ENCODE results near the gene MN1.

The MN1 gene

DNA sequence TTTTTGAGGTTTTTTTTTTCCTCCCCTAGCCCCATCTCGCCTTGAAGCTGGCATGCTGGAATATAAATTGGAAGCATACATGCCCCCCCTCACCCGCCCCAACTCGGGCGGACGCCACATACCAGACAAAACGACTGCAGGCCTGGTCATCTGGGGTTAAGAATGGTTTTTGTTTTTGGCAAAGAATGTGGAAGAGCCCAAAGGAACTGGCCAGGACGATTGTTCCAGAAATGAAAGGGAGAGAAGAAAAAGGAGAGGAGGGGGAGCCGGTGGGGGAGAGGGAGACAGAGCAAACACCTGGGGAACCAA is 25.0 kb downstream of the MN1 start:
- no peaks in the 10 kb centered on the region for H3K27me3 ChIP-seq (ENCODE audit: insufficient read depth, poor library complexity, severe bottlenecking)
- H3K4me3 ChIP-seq (replicated peaks; ENCODE audit: insufficient read depth, low read length): no peak overlapping the region
- no peak for DNase-seq (ENCODE audit: low read depth in 1 of 2, low spot score in 1 of 2)
- no peak overlapping the region for H3K27ac ChIP-seq (replicated peaks)
- TF ChIP-seq SPI1 (IDR thresholded peaks at IDR 0.05; ENCODE audit: borderline replicate concordance, low read depth) (no peak), REST (IDR thresholded peaks at IDR 0.05; ENCODE audit: insufficient replicate concordance, low read depth) (no peak), POLR2AphosphoS5 (IDR thresholded peaks at IDR 0.05; ENCODE audit: low read depth) (no peak), CTCF (IDR thresholded peaks at IDR 0.05; ENCODE audit: insufficient read depth, low read length) (no peak), GABPA (IDR thresholded peaks at IDR 0.05; ENCODE audit: low read depth) (no peak)

DNA sequence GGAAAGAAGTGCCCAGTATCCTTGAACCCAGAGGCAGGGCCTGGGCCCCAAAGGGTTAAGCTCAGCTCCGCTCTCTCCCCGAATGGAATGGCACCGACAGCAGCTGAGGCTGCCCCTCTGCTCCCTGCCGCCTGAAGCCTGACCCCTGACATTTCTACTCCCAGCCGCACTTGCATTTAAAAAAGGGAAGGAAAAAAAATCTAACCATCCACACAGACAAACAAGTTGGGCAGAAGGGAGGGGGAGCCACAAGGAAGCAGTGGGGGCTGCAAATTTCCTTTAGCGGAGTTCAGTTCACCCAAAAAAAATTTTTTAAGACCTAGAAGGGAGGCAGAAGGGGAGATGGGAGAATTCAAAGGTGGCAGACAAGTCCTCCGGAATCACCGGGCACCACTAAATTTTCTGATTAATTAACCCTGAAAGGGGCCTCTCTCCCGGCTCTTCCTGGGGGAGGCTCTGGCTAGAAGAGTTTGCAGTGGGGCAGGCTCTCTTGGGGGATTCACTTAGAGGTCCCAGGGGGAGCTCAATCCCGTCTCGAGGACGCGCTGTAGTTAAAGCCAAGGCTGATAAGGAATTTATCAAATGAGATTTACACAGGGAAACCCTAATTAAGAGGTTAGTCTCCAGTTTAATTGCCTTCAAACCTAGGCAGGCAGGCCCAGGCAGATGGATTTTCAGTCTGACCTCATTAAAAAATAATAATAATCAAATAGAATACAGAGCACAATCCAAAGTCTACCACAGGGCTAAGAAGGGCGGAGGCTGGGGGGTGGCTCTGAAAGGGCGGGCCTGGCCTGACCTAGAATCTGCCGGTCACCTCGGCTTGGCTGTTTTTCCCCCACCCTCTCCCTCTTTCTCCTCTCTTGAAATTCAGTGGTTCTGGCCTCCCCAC is 25.6 kb downstream of the MN1 start:
- Histone ChIP-seq H3K27me3 (ENCODE audit: insufficient read depth, poor library complexity, severe bottlenecking) (no peaks in the 10 kb centered on the region), H3K4me3 (replicated peaks; ENCODE audit: insufficient read depth, low read length) (no peak overlapping the region), H3K27ac (replicated peaks) (no peak overlapping the region)
- TF ChIP-seq SPI1 (IDR thresholded peaks at IDR 0.05; ENCODE audit: borderline replicate concordance, low read depth) (no peak), GABPA (IDR thresholded peaks at IDR 0.05; ENCODE audit: low read depth) (no peak), CTCF (IDR thresholded peaks at IDR 0.05; ENCODE audit: insufficient read depth, low read length) (no peak), POLR2AphosphoS5 (IDR thresholded peaks at IDR 0.05; ENCODE audit: low read depth) (no peak), REST (IDR thresholded peaks at IDR 0.05; ENCODE audit: insufficient replicate concordance, low read depth) (no peak)
- no peak for DNase-seq (ENCODE audit: low read depth in 1 of 2, low spot score in 1 of 2)

DNA sequence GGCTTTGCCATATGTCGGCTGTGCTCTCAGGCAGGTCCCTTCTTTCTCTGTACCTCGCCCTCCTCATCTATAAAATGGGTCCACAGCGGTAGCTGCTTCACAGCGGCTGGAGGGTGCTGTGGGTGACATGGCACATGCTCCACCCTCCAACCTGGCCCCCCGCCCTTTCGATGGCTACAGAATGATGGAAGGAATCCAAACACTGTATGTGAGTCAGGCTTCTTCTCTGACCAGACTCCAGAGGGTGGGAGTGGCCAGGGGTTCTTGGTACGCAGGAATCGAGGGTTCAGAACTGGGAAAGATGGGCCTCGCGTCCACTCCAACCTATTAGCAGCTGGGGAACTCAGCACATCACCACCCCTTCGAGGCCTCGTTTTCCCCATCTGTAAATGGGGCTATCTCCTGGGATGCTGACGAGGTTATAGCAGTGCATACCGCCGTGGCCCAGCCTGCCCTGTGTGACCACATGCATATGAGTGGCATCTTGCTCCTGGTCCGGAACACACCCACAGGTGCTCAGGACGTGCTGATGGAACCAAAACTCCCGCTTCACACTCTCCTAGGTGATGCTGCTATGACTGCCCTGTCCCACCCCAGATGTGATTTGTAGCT is 26.4 kb downstream of the MN1 start:
- TF ChIP-seq GABPA (IDR thresholded peaks at IDR 0.05; ENCODE audit: low read depth) (no peak), REST (IDR thresholded peaks at IDR 0.05; ENCODE audit: insufficient replicate concordance, low read depth) (no peak), POLR2AphosphoS5 (IDR thresholded peaks at IDR 0.05; ENCODE audit: low read depth) (no peak), CTCF (IDR thresholded peaks at IDR 0.05; ENCODE audit: insufficient read depth, low read length) (no peak), SPI1 (IDR thresholded peaks at IDR 0.05; ENCODE audit: borderline replicate concordance, low read depth) (no peak)
- Histone ChIP-seq H3K27me3 (ENCODE audit: insufficient read depth, poor library complexity, severe bottlenecking) (no peaks in the 10 kb centered on the region), H3K27ac (replicated peaks) (no peak overlapping the region), H3K4me3 (replicated peaks; ENCODE audit: insufficient read depth, low read length) (no peak overlapping the region)
- DNase-seq (ENCODE audit: low read depth in 1 of 2, low spot score in 1 of 2): no peak
